A549 (cell line): ENCODE measurements around the gene GNL2. TPM values are rescaled to one million over a fixed set of nuclear protein-coding genes. Genes with fewer than 3 reads are reported as not detected.

ENCODE experiments used
- ATAC-seq, 2 experiments: fragments of 200-7000 bp in 1 of 2; fragments of >200 bp in 1 of 2; cut with Nextera tagmentation in 1 of 2; cut with Tn5 transposase in 1 of 2; 3 replicates each; pipeline versions ENCODE4 v1.8.0 to v1.9.1; 2018 to 2020; ENCODE audit warnings: mild to moderate bottlenecking in 1 of 2, moderate library complexity in 1 of 2
- CTCF ChIA-PET: fragments of 300-600 bp; sonication (Branson Sonifier 250); formaldehyde crosslinking; extraction: SDS; loops from one replicate; lab custom pipeline; 2021; ENCODE audit warnings: antibody characterized with exemption, inconsistent platforms; lab: Yijun Ruan, JAX
- POLR2A ChIA-PET: fragments of 350-600 bp; formaldehyde crosslinking; extraction: SDS; loops from one replicate; lab custom pipeline; 2021; ENCODE audit warnings: antibody characterized with exemption, inconsistent platforms; lab: Yijun Ruan, JAX
- DNase-seq, 2 experiments: peaks; one replicate each; pipeline versions ENCODE4 v3.0.0 to v3.0.0-alpha.2; 2011 to 2016; ENCODE audit warnings: low read depth in 1 of 2, low spot score in 1 of 2
- FAIRE-seq: peaks from 2 replicates; lab custom pipeline; 2011; peaks lifted over from hg19 to GRCh38; lab: Jason Lieb, UNC
- H3K27ac ChIP-seq, 2 experiments: fragments of >200 bp; sonication (Bioruptor Twin); formaldehyde crosslinking; 3 replicates each; pipeline ENCODE4 v1.5.1; 2016 to 2017
- H3K4me1 ChIP-seq: fragments of >200 bp; sonication (Bioruptor Twin); formaldehyde crosslinking; 3 replicates; pipeline ENCODE4 v1.6.1; 2016
- H3K4me2 ChIP-seq: fragments of >200 bp; sonication (Bioruptor Twin); formaldehyde crosslinking; 3 replicates; pipeline ENCODE4 v1.6.1; 2016
- H3K4me3 ChIP-seq: fragments of >200 bp; sonication (Bioruptor Twin); formaldehyde crosslinking; 3 replicates; pipeline ENCODE4 v1.5.1; 2016
- H3K9me3 ChIP-seq: fragments of >200 bp; sonication (Bioruptor Twin); formaldehyde crosslinking; 3 replicates; pipeline ENCODE4 v1.6.1; 2016
- BCL3 ChIP-seq: fragments of >200 bp; sonication (Bioruptor Twin); formaldehyde crosslinking; IDR thresholded peaks from 3 replicates; pipeline ENCODE4 v1.6.1; 2016
- CTCF ChIP-seq: fragments of >200 bp; sonication (Bioruptor Twin); formaldehyde crosslinking; IDR thresholded peaks from 3 replicates; pipeline ENCODE4 v1.5.1; 2016
- E2F6 ChIP-seq: IDR thresholded peaks from 2 replicates; pipeline ENCODE4 v1.6.1; 2012; ENCODE audit warnings: low read depth, borderline replicate concordance
- EHMT2 ChIP-seq: fragments of 200-600 bp; sonication (generic); IDR thresholded peaks from 2 replicates; pipeline ENCODE4 v1.6.1; 2016; ENCODE audit warnings: antibody characterized with exemption, low read depth, mild to moderate bottlenecking, moderate library complexity
- FOSB ChIP-seq: fragments of 250-450 bp; sonication (Bioruptor Pico); IDR thresholded peaks from 2 replicates; pipeline ENCODE4 v1.5.0; 2020; ENCODE audit warnings: mild to moderate bottlenecking, moderate library complexity
- FOSL2 ChIP-seq, 2 experiments: fragments of 450-650 bp in 1 of 2; fragments of >200 bp in 1 of 2; sonication (Bioruptor Twin) in 1 of 2; formaldehyde crosslinking; IDR thresholded peaks; 2 replicates each; pipeline versions ENCODE4 v1.5.0 to v1.6.1; 2016 to 2020; ENCODE audit warnings: mild to moderate bottlenecking in 1 of 2, moderate library complexity in 1 of 2
- FOXS1 ChIP-seq: fragments of 250-450 bp; sonication (Bioruptor Pico); IDR thresholded peaks from 2 replicates; pipeline ENCODE4 v1.5.0; 2020; ENCODE audit warnings: mild to moderate bottlenecking, moderate library complexity
- GATA3 ChIP-seq: IDR thresholded peaks from 2 replicates; pipeline ENCODE4 v1.6.1; 2012; ENCODE audit warnings: borderline replicate concordance
- HMGXB4 ChIP-seq: fragments of 250-450 bp; sonication (Bioruptor Pico); IDR thresholded peaks from 2 replicates; pipeline ENCODE4 v1.5.0; 2021; ENCODE audit warnings: mild to moderate bottlenecking, moderate library complexity, borderline replicate concordance
- JUN ChIP-seq, 2 experiments: fragments of >200 bp; sonication (Bioruptor Twin); formaldehyde crosslinking; IDR thresholded peaks; 2 replicates in 1 of 2; 3 replicates in 1 of 2; pipeline ENCODE4 v1.6.1; 2016 to 2017
- MAFK ChIP-seq: fragments of 450-650 bp; IDR thresholded peaks from 2 replicates; pipeline ENCODE4 v1.6.1; 2014; ENCODE audit not compliant: partially characterized antibody
- MAX ChIP-seq: IDR thresholded peaks from 2 replicates; pipeline ENCODE4 v1.6.1; 2012
- MYC ChIP-seq: IDR thresholded peaks from 2 replicates; pipeline ENCODE4 v1.6.1; 2012; ENCODE audit warnings: mild to moderate bottlenecking, inconsistent platforms, low read length, improper control_type of control experiment, borderline replicate concordance
- NR3C1 ChIP-seq: fragments of >200 bp; sonication (Bioruptor Twin); formaldehyde crosslinking; IDR thresholded peaks from 3 replicates; pipeline ENCODE4 v1.6.1; 2017
- PHF8 ChIP-seq: fragments of 200-600 bp; sonication (generic); IDR thresholded peaks from 2 replicates; pipeline ENCODE4 v1.6.1; 2016; ENCODE audit warnings: low read depth, mild to moderate bottlenecking, antibody characterized with exemption, moderate library complexity, borderline replicate concordance
- POLR2A ChIP-seq: IDR thresholded peaks from 2 replicates; pipeline ENCODE4 v1.6.1; 2012; ENCODE audit warnings: mild to moderate bottlenecking, low read length
- RFX5 ChIP-seq: fragments of 450-650 bp; IDR thresholded peaks from 2 replicates; pipeline ENCODE4 v1.7.1; 2014; ENCODE audit warnings: antibody characterized with exemption, mild to moderate bottlenecking, moderate library complexity
- USF2 ChIP-seq: fragments of 450-650 bp; IDR thresholded peaks from 2 replicates; pipeline ENCODE4 v1.6.1; 2014; ENCODE audit warnings: antibody characterized with exemption
- WGBS: methylation state at CpG from one replicate; pipeline ENCODE4 v1.1.6; 2017; ENCODE audit errors: missing lambda C conversion rate; 5-methylcytosine and 5-hydroxymethylcytosine counted together
- polyA minus RNA-seq: library from RNA; depleted of rRNA, polyadenylated mRNA; stranded (reverse); fragments of >200 nt; gene quantifications from 2 replicates; pipeline ENCODE4 v1.2.3, GENCODE V29; 2011; rRNA and poly(A)+ RNA removed
- polyA plus RNA-seq, 4 experiments: library from polyadenylated mRNA; depleted of rRNA in 3 of 4; stranded (reverse); fragments of >200 nt; fragmentation: RNase III in 1 of 4; extraction: RNeasy Plus Mini Kit Qiagen cat#74134 plus additional on column Dnase treatment in 1 of 4; gene quantifications; 2 replicates in 3 of 4; 3 replicates in 1 of 4; pipeline ENCODE4 v1.2.3, GENCODE V29; 2011 to 2017
- TF ChIP-seq, protein P1 (sequence below): IDR thresholded peaks from 2 replicates; pipeline ENCODE4 v1.6.1; 2012

Gene GNL2
- 50.2 and 69.2 TPM in 2 replicates for polyA plus RNA-seq (2011; rRNA removed)
- 20.0 and 20.7 TPM in 2 replicates for polyA plus RNA-seq (2012; cell fraction: cytosol; rRNA removed)
- polyA plus RNA-seq (2012; cell fraction: nucleus; rRNA removed) = 16.6 and 29.7 TPM in 2 replicates
- 49.8 to 58.3 TPM (median 50.1 TPM) in 3 replicates for polyA plus RNA-seq (2017; fragmentation: RNase III; extraction: RNeasy Plus Mini Kit Qiagen cat#74134 plus additional on column Dnase treatment)
- 56.2 and 78.5 TPM in 2 replicates for polyA minus RNA-seq

DNA sequence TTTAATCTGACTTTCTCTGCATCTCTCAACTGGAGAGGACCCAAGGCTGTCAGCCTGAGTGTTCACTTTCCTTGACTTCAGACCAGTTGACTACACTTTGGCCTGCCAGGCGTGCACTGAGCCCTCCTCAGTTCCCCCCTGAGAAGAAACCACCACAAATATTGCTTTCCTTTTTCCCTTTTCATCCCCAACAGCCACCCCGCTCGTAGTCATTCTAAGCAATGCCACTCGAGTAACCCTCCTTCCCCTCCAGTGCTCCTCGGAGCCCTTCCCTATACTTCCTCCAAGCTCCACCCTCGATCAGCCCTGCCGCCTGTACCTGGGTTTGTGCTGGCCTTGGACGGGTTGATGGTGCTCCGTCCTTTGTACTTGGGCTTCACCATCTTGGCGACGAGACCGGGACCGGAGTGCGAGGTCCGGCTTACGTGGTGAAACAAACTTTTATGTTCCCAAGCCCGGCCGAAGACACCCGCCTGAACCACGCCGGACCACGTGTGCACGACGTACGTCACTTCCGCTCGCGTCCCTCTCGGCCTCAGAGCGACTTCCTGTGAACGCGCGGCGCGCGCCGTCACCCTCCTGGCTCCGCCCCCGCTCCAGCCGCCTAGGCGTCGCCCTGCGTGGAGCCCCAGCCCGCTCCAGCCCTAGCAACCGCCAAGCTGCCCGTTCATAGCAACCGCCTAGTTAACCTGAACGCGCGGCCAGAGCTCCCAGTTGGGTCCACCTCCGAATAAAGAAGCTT lies at the start of gene GNL2:
Gene GNL2 (minus strand): TSS at position 498 of the 742 bp plus-strand sequence. CDS start 115 bp downstream, at position 383.
- ATAC-seq = peak; percentile 99

More for the DNA sequence above, at the start of gene GNL2:
- ChIA-PET CTCF (interaction anchor here (1.0 kb wide), 1 partner anchor 87 kb away, joined by 4 read pairs; no protein-coding TSS in a partner anchor), POLR2A (interaction anchor here (0.5 to 1.8 kb wide), 5 partner anchors 8 to 118 kb away, joined by 3 to 7 read pairs (median 4); a partner anchor contains a TSS)
- Histone ChIP-seq H3K4me3 (peak within 1 kb of the TSS; percentile 86), H3K9me3 (no peaks in the 10 kb centered on the region), H3K27ac (peak within 1 kb of the TSS; percentile 80 to 93), H3K4me1 (peaks cover 11% of the 10 kb centered on the region), H3K4me2 (peak within 1 kb of the TSS; percentile 94)
- WGBS = under 1% methylated on average over 41 of the region's 51 CpGs
- FAIRE-seq (no peak), DNase-seq (peak; percentile 94 to 95)
- TF ChIP-seq FOSB (CRISPR knock-in tag) (no peak), USF2 (peak; percentile 89), JUN (IDR thresholded peaks at IDR 0.05) (peak; percentile 54 to 71; a peak in 4 of 5 replicates), HMGXB4 (CRISPR knock-in tag) (no peak), POLR2A (peak; percentile 90), BCL3 (0 out of 3 replicates have a peak, but pooled peaks have one; percentile 45), MYC (peak; percentile 65), FOSL2 (IDR thresholded peaks at IDR 0.05) (no peak), FOSL2 (CRISPR knock-in tag; IDR thresholded peaks at IDR 0.05) (no peak), RFX5 (no peak), PHF8 (peak; percentile 78), FOXS1 (CRISPR knock-in tag) (no peak), EHMT2 (no peak), MAFK (no peak), CTCF (no peak), E2F6 (peak; percentile 77), NR3C1 (no peak), GATA3 (peak; percentile 29; the same call in 1 of the 2 replicates), MAX (peak; percentile 98)
- TF ChIP-seq, protein P1, sequence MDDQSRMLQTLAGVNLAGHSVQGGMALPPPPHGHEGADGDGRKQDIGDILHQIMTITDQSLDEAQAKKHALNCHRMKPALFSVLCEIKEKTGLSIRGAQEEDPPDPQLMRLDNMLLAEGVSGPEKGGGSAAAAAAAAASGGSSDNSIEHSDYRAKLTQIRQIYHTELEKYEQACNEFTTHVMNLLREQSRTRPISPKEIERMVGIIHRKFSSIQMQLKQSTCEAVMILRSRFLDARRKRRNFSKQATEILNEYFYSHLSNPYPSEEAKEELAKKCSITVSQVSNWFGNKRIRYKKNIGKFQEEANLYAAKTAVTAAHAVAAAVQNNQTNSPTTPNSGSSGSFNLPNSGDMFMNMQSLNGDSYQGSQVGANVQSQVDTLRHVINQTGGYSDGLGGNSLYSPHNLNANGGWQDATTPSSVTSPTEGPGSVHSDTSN = no peak
